A549 (cell line): Measurements from ENCODE around the gene BTBD3. TPM values are rescaled to one million over a fixed set of nuclear protein-coding genes. Genes with fewer than 3 reads are reported as not detected.
A peak's percentile ranks its signal among the peaks of the same experiment; 100 is the strongest.

Experiments
- ATAC-seq, 2 experiments: fragments of 200-7000 bp in 1 of 2; fragments of >200 bp in 1 of 2; cut with Nextera tagmentation in 1 of 2; cut with Tn5 transposase in 1 of 2; 3 replicates each; pipeline versions ENCODE4 v1.8.0 to v1.9.1; 2018 to 2020; ENCODE audit warnings: mild to moderate bottlenecking in 1 of 2, moderate library complexity in 1 of 2
- CTCF ChIA-PET: fragments of 300-600 bp; sonication (Branson Sonifier 250); formaldehyde crosslinking; extraction: SDS; loops from one replicate; lab custom pipeline; 2021; ENCODE audit warnings: antibody characterized with exemption, inconsistent platforms; lab: Yijun Ruan, JAX
- POLR2A ChIA-PET: fragments of 350-600 bp; formaldehyde crosslinking; extraction: SDS; loops from one replicate; lab custom pipeline; 2021; ENCODE audit warnings: antibody characterized with exemption, inconsistent platforms; lab: Yijun Ruan, JAX
- DNase-seq, 2 experiments: peaks; one replicate each; pipeline versions ENCODE4 v3.0.0 to v3.0.0-alpha.2; 2011 to 2016; ENCODE audit warnings: low read depth in 1 of 2, low spot score in 1 of 2
- FAIRE-seq: peaks from 2 replicates; lab custom pipeline; 2011; peaks lifted over from hg19 to GRCh38; lab: Jason Lieb, UNC
- H3K27ac ChIP-seq, 2 experiments: fragments of >200 bp; sonication (Bioruptor Twin); formaldehyde crosslinking; 3 replicates each; pipeline ENCODE4 v1.5.1; 2016 to 2017
- H3K4me1 ChIP-seq: fragments of >200 bp; sonication (Bioruptor Twin); formaldehyde crosslinking; 3 replicates; pipeline ENCODE4 v1.6.1; 2016
- H3K4me2 ChIP-seq: fragments of >200 bp; sonication (Bioruptor Twin); formaldehyde crosslinking; 3 replicates; pipeline ENCODE4 v1.6.1; 2016
- H3K4me3 ChIP-seq: fragments of >200 bp; sonication (Bioruptor Twin); formaldehyde crosslinking; 3 replicates; pipeline ENCODE4 v1.5.1; 2016
- H3K9me3 ChIP-seq: fragments of >200 bp; sonication (Bioruptor Twin); formaldehyde crosslinking; 3 replicates; pipeline ENCODE4 v1.6.1; 2016
- CBX2 ChIP-seq: fragments of 200-600 bp; sonication (generic); IDR thresholded peaks from 2 replicates; pipeline ENCODE4 v1.6.1; 2016; ENCODE audit warnings: low read depth, mild to moderate bottlenecking, borderline replicate concordance
- CBX8 ChIP-seq: fragments of 200-600 bp; sonication (generic); IDR thresholded peaks from 2 replicates; pipeline ENCODE4 v1.6.1; 2016
- CEBPB ChIP-seq, 2 experiments: fragments of >200 bp in 1 of 2; sonication (Bioruptor Twin) in 1 of 2; formaldehyde crosslinking in 1 of 2; IDR thresholded peaks; 2 replicates each; pipeline ENCODE4 v1.6.1; 2012 to 2016
- CHD4 ChIP-seq: fragments of 200-600 bp; sonication (generic); IDR thresholded peaks from 2 replicates; pipeline ENCODE4 v1.6.1; 2016; ENCODE audit warnings: antibody characterized with exemption, mild to moderate bottlenecking, borderline replicate concordance
- CTCF ChIP-seq: fragments of >200 bp; sonication (Bioruptor Twin); formaldehyde crosslinking; IDR thresholded peaks from 3 replicates; pipeline ENCODE4 v1.5.1; 2016
- ESRRA ChIP-seq: fragments of 150-350 bp; IDR thresholded peaks from 2 replicates; pipeline ENCODE4 v1.6.1; 2014; ENCODE audit warnings: mild to moderate bottlenecking, low read length, borderline replicate concordance
- FOSB ChIP-seq: fragments of 250-450 bp; sonication (Bioruptor Pico); IDR thresholded peaks from 2 replicates; pipeline ENCODE4 v1.5.0; 2020; ENCODE audit warnings: mild to moderate bottlenecking, moderate library complexity
- FOXS1 ChIP-seq: fragments of 250-450 bp; sonication (Bioruptor Pico); IDR thresholded peaks from 2 replicates; pipeline ENCODE4 v1.5.0; 2020; ENCODE audit warnings: mild to moderate bottlenecking, moderate library complexity
- HDAC2 ChIP-seq: fragments of 200-600 bp; sonication (generic); IDR thresholded peaks from 2 replicates; pipeline ENCODE4 v1.6.1; 2016
- HMGXB4 ChIP-seq: fragments of 250-450 bp; sonication (Bioruptor Pico); IDR thresholded peaks from 2 replicates; pipeline ENCODE4 v1.5.0; 2021; ENCODE audit warnings: mild to moderate bottlenecking, moderate library complexity, borderline replicate concordance
- HOXB13 ChIP-seq: fragments of 250-450 bp; sonication (Bioruptor Pico); IDR thresholded peaks from 2 replicates; pipeline ENCODE4 v1.5.0; 2020; ENCODE audit warnings: low read depth, mild to moderate bottlenecking, moderate library complexity
- HOXB5 ChIP-seq: fragments of 250-450 bp; sonication (Bioruptor Pico); IDR thresholded peaks from 2 replicates; pipeline ENCODE4 v1.5.0; 2020; ENCODE audit warnings: mild to moderate bottlenecking, moderate library complexity
- KDM5A ChIP-seq: fragments of 200-600 bp; sonication (generic); IDR thresholded peaks from 2 replicates; pipeline ENCODE4 v1.6.1; 2016; ENCODE audit warnings: antibody characterized with exemption, mild to moderate bottlenecking
- MAFK ChIP-seq: fragments of 450-650 bp; IDR thresholded peaks from 2 replicates; pipeline ENCODE4 v1.6.1; 2014; ENCODE audit not compliant: partially characterized antibody
- MYC ChIP-seq: IDR thresholded peaks from 2 replicates; pipeline ENCODE4 v1.6.1; 2012; ENCODE audit warnings: mild to moderate bottlenecking, inconsistent platforms, low read length, improper control_type of control experiment, borderline replicate concordance
- NPAS2 ChIP-seq: fragments of 250-450 bp; sonication (Bioruptor Pico); IDR thresholded peaks from 2 replicates; pipeline ENCODE4 v1.8.0; 2022; ENCODE audit warnings: mild to moderate bottlenecking, moderate library complexity, borderline replicate concordance
- NR3C1 ChIP-seq: fragments of >200 bp; sonication (Bioruptor Twin); formaldehyde crosslinking; IDR thresholded peaks from 3 replicates; pipeline ENCODE4 v1.6.1; 2017
- POLR2A ChIP-seq: IDR thresholded peaks from 2 replicates; pipeline ENCODE4 v1.6.1; 2012; ENCODE audit warnings: mild to moderate bottlenecking, low read length
- RAD21 ChIP-seq, 2 experiments: fragments of >200 bp in 1 of 2; sonication (Bioruptor Twin) in 1 of 2; formaldehyde crosslinking in 1 of 2; IDR thresholded peaks in 1 of 2; conservative IDR thresholded peaks in 1 of 2; 2 replicates in 1 of 2; 3 replicates in 1 of 2; pipeline ENCODE4 v1.6.1; 2012 to 2018; ENCODE audit warnings: inconsistent platforms in 1 of 2
- RARB ChIP-seq: fragments of 250-450 bp; sonication (Bioruptor Pico); IDR thresholded peaks from 2 replicates; pipeline ENCODE4 v1.8.0; 2021; ENCODE audit warnings: mild to moderate bottlenecking, moderate library complexity
- RFX5 ChIP-seq: fragments of 450-650 bp; IDR thresholded peaks from 2 replicates; pipeline ENCODE4 v1.7.1; 2014; ENCODE audit warnings: antibody characterized with exemption, mild to moderate bottlenecking, moderate library complexity
- SMC3 ChIP-seq: fragments of >200 bp; sonication (Bioruptor Twin); formaldehyde crosslinking; IDR thresholded peaks from 3 replicates; pipeline ENCODE4 v1.6.1; 2018; ENCODE audit warnings: inconsistent platforms
- SREBF2 ChIP-seq: fragments of 450-650 bp; IDR thresholded peaks from 2 replicates; pipeline ENCODE4 v1.6.1; 2014; ENCODE audit warnings: mild to moderate bottlenecking, moderate library complexity
- ZNF302 ChIP-seq: fragments of 250-450 bp; sonication (Bioruptor Pico); IDR thresholded peaks from 2 replicates; pipeline ENCODE4 v1.9.0; 2021; ENCODE audit warnings: inconsistent platforms, mild to moderate bottlenecking, moderate library complexity
- ZSCAN20 ChIP-seq: fragments of 250-450 bp; sonication (Bioruptor Pico); IDR thresholded peaks from 2 replicates; pipeline ENCODE4 v1.8.0; 2022; ENCODE audit warnings: mild to moderate bottlenecking, moderate library complexity
- WGBS: methylation state at CpG from one replicate; pipeline ENCODE4 v1.1.6; 2017; ENCODE audit errors: missing lambda C conversion rate; 5-methylcytosine and 5-hydroxymethylcytosine counted together
- polyA plus RNA-seq, 4 experiments: library from polyadenylated mRNA; depleted of rRNA in 3 of 4; stranded (reverse); fragments of >200 nt; fragmentation: RNase III in 1 of 4; extraction: RNeasy Plus Mini Kit Qiagen cat#74134 plus additional on column Dnase treatment in 1 of 4; gene quantifications; 2 replicates in 3 of 4; 3 replicates in 1 of 4; pipeline ENCODE4 v1.2.3, GENCODE V29; 2011 to 2017
- TF ChIP-seq, protein P1 (sequence below): fragments of 200-600 bp; sonication (generic); IDR thresholded peaks from 2 replicates; pipeline ENCODE4 v1.6.1; 2016; ENCODE audit warnings: antibody characterized with exemption, mild to moderate bottlenecking, moderate library complexity
- TF ChIP-seq, protein P2 (sequence below): fragments of >200 bp; sonication (Bioruptor Twin); formaldehyde crosslinking; IDR thresholded peaks from 2 replicates; pipeline ENCODE4 v1.6.1; 2016

The BTBD3 gene
- polyA plus RNA-seq, 2 of the 4 experiments (the other 2 are of a cell fraction) = 16.3 to 47.1 TPM

GRCh38 chr20:11881449-11881848 is 36.2 kb upstream of the BTBD3 start:
- no peaks in the 10 kb centered on the region for H3K9me3 ChIP-seq
- no peak overlapping the region for H3K27ac ChIP-seq
- H3K4me1 ChIP-seq = no peaks in the 10 kb centered on the region
- DNase-seq (no peak), FAIRE-seq (no peak), ATAC-seq (no peak)
- H3K4me2 ChIP-seq = no peak overlapping the region
- ChIA-PET POLR2A (no interaction called here), CTCF (interaction anchor here (0.7 kb wide), 1 partner anchor 1396 kb away, joined by 3 read pairs; no protein-coding TSS in a partner anchor)
- WGBS = 51% methylated on average over 4 of the region's 4 CpGs
- H3K4me3 ChIP-seq = no peak overlapping the region
- no peak for TF ChIP-seq SREBF2
- no peak for TF ChIP-seq CEBPB (IDR thresholded peaks at IDR 0.05)
- no peak for TF ChIP-seq RARB (CRISPR knock-in tag)
- TF ChIP-seq FOXS1 (CRISPR knock-in tag) = no peak
- no peak for TF ChIP-seq CHD4
- no peak for TF ChIP-seq CBX2
- TF ChIP-seq, protein P1, sequence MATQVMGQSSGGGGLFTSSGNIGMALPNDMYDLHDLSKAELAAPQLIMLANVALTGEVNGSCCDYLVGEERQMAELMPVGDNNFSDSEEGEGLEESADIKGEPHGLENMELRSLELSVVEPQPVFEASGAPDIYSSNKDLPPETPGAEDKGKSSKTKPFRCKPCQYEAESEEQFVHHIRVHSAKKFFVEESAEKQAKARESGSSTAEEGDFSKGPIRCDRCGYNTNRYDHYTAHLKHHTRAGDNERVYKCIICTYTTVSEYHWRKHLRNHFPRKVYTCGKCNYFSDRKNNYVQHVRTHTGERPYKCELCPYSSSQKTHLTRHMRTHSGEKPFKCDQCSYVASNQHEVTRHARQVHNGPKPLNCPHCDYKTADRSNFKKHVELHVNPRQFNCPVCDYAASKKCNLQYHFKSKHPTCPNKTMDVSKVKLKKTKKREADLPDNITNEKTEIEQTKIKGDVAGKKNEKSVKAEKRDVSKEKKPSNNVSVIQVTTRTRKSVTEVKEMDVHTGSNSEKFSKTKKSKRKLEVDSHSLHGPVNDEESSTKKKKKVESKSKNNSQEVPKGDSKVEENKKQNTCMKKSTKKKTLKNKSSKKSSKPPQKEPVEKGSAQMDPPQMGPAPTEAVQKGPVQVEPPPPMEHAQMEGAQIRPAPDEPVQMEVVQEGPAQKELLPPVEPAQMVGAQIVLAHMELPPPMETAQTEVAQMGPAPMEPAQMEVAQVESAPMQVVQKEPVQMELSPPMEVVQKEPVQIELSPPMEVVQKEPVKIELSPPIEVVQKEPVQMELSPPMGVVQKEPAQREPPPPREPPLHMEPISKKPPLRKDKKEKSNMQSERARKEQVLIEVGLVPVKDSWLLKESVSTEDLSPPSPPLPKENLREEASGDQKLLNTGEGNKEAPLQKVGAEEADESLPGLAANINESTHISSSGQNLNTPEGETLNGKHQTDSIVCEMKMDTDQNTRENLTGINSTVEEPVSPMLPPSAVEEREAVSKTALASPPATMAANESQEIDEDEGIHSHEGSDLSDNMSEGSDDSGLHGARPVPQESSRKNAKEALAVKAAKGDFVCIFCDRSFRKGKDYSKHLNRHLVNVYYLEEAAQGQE = no peak
- TF ChIP-seq POLR2A = no peak
- TF ChIP-seq NR3C1 = no peak
- TF ChIP-seq NPAS2 (CRISPR knock-in tag) = no peak
- no peak for TF ChIP-seq HDAC2
- TF ChIP-seq ZSCAN20 (CRISPR knock-in tag) = no peak
- TF ChIP-seq ZNF302 = no peak
- no peak for TF ChIP-seq SMC3
- no peak for TF ChIP-seq HOXB13 (CRISPR knock-in tag)
- no peak for TF ChIP-seq CBX8
- TF ChIP-seq ESRRA = no peak

DNA sequence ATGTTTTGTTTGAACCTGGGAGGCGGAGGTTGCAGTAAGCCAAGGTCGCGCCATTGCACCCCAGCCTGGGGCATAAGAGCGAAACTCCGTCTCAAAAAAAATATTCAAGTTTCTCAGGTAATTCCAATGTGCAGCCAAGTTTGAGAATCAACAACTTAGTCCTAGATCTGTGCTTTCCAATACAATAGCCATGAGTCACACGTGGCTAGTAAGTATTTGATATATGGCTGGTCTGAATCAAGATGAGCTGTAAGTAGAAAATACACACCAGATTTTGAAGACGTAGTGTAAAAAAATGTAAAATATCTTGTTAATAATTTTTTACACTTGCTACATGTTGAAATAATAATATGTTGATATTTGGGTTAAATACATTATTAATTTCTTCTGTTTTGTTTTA is 35.0 kb upstream of the BTBD3 start:
- Histone ChIP-seq H3K27ac (no peak overlapping the region), H3K4me2 (no peak overlapping the region), H3K4me1 (no peaks in the 10 kb centered on the region), H3K4me3 (no peak overlapping the region), H3K9me3 (no peaks in the 10 kb centered on the region)
- DNase-seq = no peak
- TF ChIP-seq SMC3 (no peak), RARB (CRISPR knock-in tag) (no peak)
- TF ChIP-seq, protein P2, sequence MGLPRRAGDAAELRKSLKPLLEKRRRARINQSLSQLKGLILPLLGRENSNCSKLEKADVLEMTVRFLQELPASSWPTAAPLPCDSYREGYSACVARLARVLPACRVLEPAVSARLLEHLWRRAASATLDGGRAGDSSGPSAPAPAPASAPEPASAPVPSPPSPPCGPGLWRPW = no peak
- 61% methylated on average over 7 of the region's 7 CpGs for whole genome bisulfite sequencing
- no peak for ATAC-seq
- peak; percentile 32 for FAIRE-seq
- ChIA-PET POLR2A (no interaction called here), CTCF (no interaction called here)

- 4% methylated on average over 1 of the region's 1 CpG for WGBS
- Histone ChIP-seq H3K4me1 (peaks cover 16% of the 10 kb centered on the region), H3K4me3 (no peak overlapping the region), H3K4me2 (no peak overlapping the region), H3K27ac (no peak overlapping the region), H3K9me3 (no peaks in the 10 kb centered on the region)
- DNase-seq = no peak
- ATAC-seq = no peak
- ChIA-PET POLR2A (no interaction called here), CTCF (no interaction called here)
- no peak for FAIRE-seq
- TF ChIP-seq RAD21 (conservative IDR thresholded peaks at IDR 0.05 in 1 of 2, IDR thresholded peaks at IDR 0.05 in 1 of 2) = no peak
- no peak for TF ChIP-seq HDAC2
- TF ChIP-seq, protein P2 = no peak
- TF ChIP-seq RFX5 = no peak
- TF ChIP-seq SMC3 = no peak
- TF ChIP-seq HOXB5 = no peak
- TF ChIP-seq MAFK = no peak
- TF ChIP-seq NR3C1 = no peak
- TF ChIP-seq MYC = no peak
- TF ChIP-seq FOSB = no peak
- TF ChIP-seq HMGXB4 (CRISPR knock-in tag) = no peak
- no peak for TF ChIP-seq CTCF
- TF ChIP-seq ZSCAN20 (CRISPR knock-in tag) = no peak
- TF ChIP-seq KDM5A = no peak
Observed at GRCh38 chr20:11888648-11889047, 29.0 kb upstream of the BTBD3 start.
